Adipocyte (in vitro differentiated cells): ENCODE results near the gene RPP14.

ENCODE experiments used
- DNase-seq: peaks from one replicate; pipeline ENCODE4 v3.0.0-alpha.2; 2015; ENCODE audit warnings: low read depth
- H3K27me3 ChIP-seq: replicated peaks from 2 replicates; pipeline ENCODE4 v1.7.0; 2013; ENCODE audit warnings: mild to moderate bottlenecking, low read length, moderate library complexity; ENCODE audit not compliant: control insufficient read depth, insufficient read depth
- H3K36me3 ChIP-seq: 2 replicates; pipeline ENCODE4 v1.7.0; 2013; ENCODE audit warnings: low read length, mild to moderate bottlenecking, moderate library complexity; ENCODE audit not compliant: control insufficient read depth, insufficient read depth, severe bottlenecking
- H3K4me1 ChIP-seq: 2 replicates; pipeline ENCODE4 v1.7.0; 2013; ENCODE audit warnings: mild to moderate bottlenecking, low read length, moderate library complexity; ENCODE audit not compliant: control insufficient read depth, insufficient read depth
- H3K4me3 ChIP-seq: 2 replicates; pipeline ENCODE4 v1.7.0; 2013; ENCODE audit warnings: mild to moderate bottlenecking, low read length, moderate library complexity
- H3K9ac ChIP-seq: 2 replicates; pipeline ENCODE4 v1.7.0; 2013; ENCODE audit warnings: mild to moderate bottlenecking, low read length, moderate library complexity
- H3K9me3 ChIP-seq: 2 replicates; pipeline ENCODE4 v1.7.0; 2013; ENCODE audit warnings: mild to moderate bottlenecking, low read length, moderate library complexity; ENCODE audit not compliant: control insufficient read depth

The RPP14 gene

DNA sequence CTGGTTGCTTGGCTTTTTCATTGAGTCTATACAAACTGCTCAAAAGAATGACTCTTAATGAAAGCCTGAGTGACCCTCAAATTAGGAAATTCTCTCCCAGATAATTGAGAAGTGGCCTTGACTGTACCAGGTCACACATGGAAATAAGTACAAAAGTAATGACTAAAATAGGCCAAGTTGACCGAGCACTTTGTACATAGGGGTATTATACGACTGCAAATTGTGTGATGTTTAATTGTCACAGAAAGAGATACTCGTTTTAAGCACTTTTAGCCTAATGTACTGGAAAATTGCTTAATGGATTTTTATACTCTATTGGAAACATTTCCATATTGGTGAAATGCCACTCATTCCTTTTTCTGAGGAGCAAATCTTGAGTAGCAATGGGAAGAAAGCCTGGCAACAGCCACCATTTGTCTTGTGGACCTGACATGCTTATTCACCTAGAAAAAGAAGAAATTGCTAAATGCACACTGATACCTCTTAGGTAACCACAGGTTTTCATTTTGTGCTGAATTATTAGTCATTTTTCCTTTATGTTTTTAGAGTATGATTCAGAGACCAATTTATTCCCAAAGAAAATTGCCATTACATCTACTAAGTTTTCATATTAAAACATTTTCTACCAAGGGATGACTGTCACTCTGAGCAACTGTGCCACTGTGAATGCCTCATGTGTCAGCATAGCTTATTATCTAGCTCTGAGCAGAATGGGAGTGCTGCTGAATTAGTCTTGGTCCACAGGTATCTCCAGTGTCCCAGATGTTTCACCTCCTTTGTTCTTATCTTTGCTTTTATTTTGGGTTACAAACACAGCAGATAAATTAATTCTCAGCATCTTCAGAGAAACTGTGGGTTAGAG is 17.7 kb downstream of the RPP14 start:
- no peak overlapping the region for H3K4me3 ChIP-seq

DNA sequence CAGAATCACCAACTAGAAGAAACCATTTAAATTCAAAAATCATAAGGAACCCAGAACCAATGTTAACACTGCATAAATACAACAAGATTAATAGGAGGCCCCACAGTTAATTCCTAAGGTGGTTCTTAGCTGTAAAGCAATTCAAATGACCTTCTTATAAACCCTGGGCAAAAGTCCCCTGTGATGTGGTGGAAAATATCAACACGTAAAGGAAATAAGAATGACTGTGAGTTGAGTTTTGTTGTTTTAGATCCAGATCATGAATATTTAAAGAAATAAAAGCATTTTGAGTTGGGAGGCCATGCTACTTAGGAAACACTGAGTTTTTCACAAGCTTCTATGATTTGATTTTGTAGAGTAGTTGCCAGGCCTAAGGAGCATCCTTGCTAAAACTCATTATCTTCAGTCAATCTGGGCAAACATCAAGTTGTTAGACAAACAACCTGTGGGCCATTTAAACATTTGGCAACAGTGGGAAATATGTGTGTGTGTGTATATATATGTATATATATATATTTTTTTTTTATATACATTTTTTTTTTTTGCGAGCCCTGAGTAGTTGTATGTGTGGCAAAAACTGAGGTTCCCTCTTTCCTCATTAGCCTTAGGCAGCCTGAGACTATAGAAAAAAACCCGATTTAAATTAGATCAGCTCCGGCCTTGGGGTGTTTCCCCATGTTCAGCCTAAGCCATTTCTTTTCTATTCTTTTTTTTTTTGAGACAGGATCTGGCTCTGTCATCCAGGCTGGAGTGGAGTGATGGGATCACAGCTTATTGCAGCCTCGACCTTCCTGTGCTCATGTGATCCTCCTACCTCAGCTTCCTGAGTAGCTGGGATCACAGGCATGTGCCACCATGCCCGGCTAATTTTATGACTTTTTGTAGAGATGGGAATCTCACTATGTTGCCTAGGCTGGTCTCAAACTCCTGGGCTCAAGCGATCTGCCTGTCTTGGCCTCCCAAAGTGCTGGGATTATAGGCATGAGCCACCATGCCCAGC is 18.6 kb downstream of the RPP14 start:
- no peaks in the 10 kb centered on the region for H3K27me3 ChIP-seq
- H3K4me1 ChIP-seq = peaks cover 35% of the 10 kb centered on the region
- peaks cover 12% of the 10 kb centered on the region for H3K36me3 ChIP-seq
- H3K9me3 ChIP-seq = no peaks in the 10 kb centered on the region
- H3K4me3 ChIP-seq = no peak overlapping the region
- DNase-seq = no peak
- peak overlapping the region; percentile 29 for H3K9ac ChIP-seq

More for the DNA sequence above, 17.7 kb downstream of the RPP14 start:
- Histone ChIP-seq H3K9ac (peak overlapping the region; percentile 15), H3K9me3 (no peaks in the 10 kb centered on the region), H3K4me1 (peaks cover 35% of the 10 kb centered on the region), H3K36me3 (peaks cover 21% of the 10 kb centered on the region), H3K27me3 (no peaks in the 10 kb centered on the region)
- no peak for DNase-seq

DNA sequence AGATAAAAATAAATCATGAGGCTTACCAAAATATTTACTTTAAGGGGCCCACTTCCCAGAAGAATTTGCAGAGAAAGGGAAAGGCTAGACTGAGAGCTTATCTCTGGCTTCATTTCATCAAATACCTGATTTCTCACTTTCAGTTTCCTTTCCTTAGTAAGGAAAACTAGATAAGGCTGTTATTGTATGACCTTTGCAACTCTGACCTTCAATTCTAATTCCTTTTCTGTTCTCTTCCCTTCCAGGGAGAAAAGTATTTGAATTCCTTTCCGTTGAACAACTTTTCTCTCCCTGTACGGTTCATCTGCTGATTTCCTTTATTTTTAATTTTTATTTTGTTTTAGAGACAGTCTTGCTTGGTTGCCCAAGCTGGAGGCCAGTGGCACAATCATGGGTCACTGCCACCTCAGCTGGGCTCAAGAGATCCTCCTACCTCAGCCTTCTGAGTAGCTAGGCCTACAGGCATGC is 19.5 kb downstream of the RPP14 start:
- H3K27me3 ChIP-seq = no peaks in the 10 kb centered on the region
- H3K9ac ChIP-seq = peak overlapping the region; percentile 29
- no peak overlapping the region for H3K4me3 ChIP-seq
- peaks cover 39% of the 10 kb centered on the region for H3K4me1 ChIP-seq
- DNase-seq = peak; percentile 38
- H3K36me3 ChIP-seq = peaks cover 9% of the 10 kb centered on the region
- no peaks in the 10 kb centered on the region for H3K9me3 ChIP-seq

DNA sequence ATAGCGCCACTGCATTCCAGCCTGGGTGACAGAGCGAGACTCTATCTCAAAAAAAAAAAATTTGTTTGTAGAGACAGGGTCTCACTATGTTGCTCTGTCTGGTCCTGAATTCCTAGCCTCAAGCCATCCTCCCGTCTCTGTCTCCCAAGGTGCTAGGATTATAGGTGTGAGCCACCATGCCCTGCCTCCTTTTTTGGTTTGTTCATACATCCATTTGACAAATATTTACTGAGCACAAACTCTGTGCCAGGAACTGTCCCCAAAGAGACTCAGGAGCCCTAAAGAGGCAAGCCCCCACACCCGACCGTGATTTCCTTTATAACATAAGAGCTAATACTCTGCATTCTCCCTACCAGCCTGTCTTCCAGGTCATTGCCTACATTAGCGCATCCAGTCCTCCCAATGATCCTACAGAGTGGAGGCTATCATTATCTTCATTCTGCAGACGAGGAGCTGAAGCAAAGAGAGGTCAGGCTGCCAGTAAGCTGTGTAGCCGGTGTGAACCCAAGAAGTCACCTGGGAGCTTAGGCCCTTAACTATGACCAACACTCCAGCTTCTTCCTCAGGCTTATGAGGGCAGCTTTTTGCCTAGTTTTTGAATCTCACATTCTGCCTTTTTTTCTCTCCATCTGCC is 20.3 kb downstream of the RPP14 start:
- Histone ChIP-seq H3K27me3 (no peaks in the 10 kb centered on the region), H3K4me3 (no peak overlapping the region), H3K4me1 (peaks cover 38% of the 10 kb centered on the region), H3K36me3 (peaks cover 1% of the 10 kb centered on the region), H3K9ac (no peak overlapping the region), H3K9me3 (no peaks in the 10 kb centered on the region)
- DNase-seq = no peak

DNA sequence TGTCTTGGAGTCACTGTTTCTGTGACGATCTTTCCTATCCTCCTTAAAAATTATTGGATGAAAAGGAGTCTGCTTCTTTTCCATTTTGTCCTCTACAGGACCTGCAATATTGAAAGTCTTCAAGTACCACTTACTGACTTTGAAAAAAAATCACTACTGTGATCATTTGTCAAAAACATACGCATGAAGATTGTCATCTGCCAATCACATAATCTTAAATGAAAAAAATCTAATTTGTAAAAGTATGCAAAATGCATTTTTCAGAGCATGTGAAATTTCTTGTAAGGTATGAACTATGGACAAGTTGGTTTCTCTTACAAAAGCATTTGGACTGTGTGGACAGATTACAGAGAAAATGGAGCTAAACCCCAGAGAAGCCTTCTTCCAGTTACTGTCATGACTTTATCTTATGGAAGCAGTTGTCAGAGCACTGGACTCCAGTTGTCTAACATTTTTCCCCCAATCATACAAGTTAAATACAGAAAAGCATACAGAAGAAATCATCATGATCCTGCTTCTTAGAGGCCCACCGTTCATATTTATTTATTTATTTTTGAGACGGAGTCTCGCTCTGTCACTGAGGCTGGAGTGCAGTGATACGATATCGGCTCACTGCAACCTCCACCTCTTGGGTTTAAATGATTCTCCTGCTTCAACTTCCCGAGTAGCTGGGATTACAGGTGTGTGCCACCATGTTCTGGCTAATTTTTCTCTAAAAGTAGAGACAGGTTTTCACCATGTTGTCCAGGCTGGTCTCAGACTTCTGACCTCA is 23.3 kb downstream of the RPP14 start:
- H3K27me3 ChIP-seq = no peaks in the 10 kb centered on the region
- peaks cover 34% of the 10 kb centered on the region for H3K4me1 ChIP-seq
- no peaks in the 10 kb centered on the region for H3K36me3 ChIP-seq
- H3K9me3 ChIP-seq = no peaks in the 10 kb centered on the region
- no peak overlapping the region for H3K9ac ChIP-seq
- H3K4me3 ChIP-seq = no peak overlapping the region
- no peak for DNase-seq

DNA sequence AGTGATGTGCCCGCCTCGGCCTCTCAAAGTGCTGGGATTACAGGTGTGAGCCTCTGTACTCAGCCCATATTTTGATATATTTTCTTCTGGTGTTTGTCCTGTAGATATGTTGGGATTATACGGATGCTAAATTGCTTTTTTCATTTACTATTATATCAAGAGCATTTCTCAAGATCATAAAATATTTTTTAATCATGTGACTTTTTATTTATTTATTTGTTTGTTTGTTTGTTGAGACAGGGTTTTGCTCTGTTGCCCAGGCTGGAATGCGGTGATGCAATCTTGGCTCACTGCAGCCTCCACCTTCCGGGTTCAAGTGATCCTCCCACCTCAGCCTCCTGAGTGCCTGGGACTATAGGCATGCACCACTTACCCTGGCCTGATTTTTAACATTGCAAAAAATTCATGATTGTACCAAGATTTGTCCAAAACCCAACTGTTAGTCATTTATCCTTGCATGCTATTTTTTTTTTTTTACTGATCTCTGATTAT is 23.9 kb downstream of the RPP14 start:
- H3K4me1 ChIP-seq = peaks cover 37% of the 10 kb centered on the region
- H3K9me3 ChIP-seq = no peaks in the 10 kb centered on the region
- H3K36me3 ChIP-seq = no peaks in the 10 kb centered on the region
- peak overlapping the region; percentile 17 for H3K9ac ChIP-seq
- DNase-seq = no peak
- H3K4me3 ChIP-seq = no peak overlapping the region
- H3K27me3 ChIP-seq = no peaks in the 10 kb centered on the region

DNA sequence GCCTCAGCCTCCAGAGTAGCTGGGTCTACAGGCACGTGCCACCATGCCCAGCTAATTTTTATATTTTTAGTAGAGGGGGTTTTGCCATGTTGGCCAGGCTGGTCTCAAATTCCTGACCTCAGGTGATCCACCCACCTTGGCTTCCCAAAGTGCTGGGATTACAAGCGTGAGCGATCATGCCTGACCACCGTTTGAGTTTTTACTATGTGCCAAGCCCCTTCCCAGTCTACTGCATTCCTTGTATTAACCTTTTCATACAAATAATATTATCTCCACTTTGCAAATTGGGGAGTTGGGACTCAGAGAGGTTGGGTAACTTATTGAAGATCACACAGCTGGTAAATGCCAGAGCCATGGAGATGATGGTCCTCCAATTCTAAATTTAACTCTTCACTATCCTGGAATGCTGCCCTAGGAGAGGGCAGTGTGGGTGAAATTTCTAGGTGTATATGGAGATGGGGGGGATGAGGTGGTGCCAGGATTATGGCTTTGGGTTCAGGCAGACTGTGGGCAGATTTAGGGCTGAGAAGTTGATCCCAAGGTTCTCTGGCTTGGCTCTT is 25.6 kb downstream of the RPP14 start:
- no peak overlapping the region for H3K4me3 ChIP-seq
- H3K9ac ChIP-seq = peak overlapping the region; percentile 90
- H3K4me1 ChIP-seq = peaks cover 41% of the 10 kb centered on the region
- no peaks in the 10 kb centered on the region for H3K9me3 ChIP-seq
- no peaks in the 10 kb centered on the region for H3K27me3 ChIP-seq
- DNase-seq = no peak
- H3K36me3 ChIP-seq = no peaks in the 10 kb centered on the region

DNA sequence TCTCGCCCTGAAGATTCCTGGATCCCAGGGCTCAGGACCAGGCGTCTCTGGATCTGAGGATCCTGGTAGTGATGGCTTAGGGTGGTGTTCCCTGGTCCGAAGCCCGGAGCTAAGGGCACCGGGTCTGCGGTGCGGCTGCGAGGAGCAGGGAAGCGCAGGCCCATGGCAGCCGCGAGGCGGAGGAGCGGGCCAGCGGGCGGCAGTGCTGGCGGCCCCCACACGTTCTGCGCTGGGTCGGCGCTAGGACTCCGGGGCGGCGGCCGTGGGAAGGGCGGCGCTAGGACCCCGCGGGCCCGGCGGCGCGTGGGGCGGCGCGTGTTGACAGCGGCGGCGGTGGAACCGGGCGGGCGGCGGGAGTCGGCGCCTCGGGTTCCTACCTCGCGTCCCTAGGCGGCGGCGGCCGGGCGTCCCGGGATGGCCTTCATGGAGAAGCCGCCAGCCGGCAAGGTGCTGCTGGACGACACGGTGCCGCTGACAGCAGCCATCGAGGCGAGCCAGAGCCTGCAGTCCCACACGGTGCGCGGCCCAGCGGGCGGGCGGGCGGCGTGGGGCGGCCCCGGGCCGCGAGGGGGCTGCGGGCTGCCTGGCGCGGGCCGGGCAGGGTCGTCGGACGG is 26.6 kb downstream of the RPP14 start, which contains the start of gene PXK:
Gene PXK, plus strand, starts transcription at position 318 of the 614 bp plus-strand sequence. Its CDS starts 97 bp downstream, at position 415.
- H3K36me3 ChIP-seq = no peaks in the 10 kb centered on the region
- no peaks in the 10 kb centered on the region for H3K27me3 ChIP-seq
- peaks cover 44% of the 10 kb centered on the region for H3K4me1 ChIP-seq

DNA sequence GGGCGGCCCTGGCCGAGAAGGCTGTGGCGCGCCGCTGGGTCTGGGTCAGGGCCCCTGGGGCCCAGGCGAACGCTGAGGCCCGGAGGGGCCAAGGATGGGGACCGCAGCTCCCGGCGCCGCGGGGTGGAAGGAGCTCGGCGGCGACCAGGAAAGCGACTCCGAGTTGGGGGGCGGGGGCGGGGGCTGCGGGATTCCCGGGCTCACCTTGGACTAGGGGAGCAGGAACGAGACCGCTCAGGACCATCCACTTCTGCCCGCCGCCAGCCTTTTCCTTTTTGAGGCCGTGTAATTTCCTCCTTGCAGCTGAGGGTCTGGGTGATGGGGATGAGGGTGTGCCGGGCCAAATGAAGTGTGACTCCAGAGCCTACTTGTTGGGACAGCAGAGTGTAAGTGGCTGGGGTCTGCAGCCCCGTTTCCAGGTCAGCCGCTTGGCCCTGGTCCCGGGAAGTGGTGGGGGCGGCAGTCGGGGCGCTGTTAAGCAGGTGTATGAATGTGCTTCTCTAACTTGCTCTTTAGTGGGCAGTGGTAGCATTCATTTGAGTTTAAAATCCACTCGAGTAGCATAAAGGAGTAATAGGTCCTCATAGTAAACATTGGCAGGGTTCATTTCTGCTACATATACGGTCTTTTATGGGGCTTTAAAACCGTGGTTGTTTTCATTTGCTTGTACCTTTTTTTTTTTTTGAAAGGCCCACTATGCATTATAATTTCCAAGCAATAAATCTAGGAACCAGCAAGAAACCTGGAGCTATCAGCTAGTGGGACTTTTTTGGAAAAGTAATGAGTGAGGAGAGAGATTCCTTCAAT is 27.4 kb downstream of the RPP14 start:
- Histone ChIP-seq H3K9me3 (no peaks in the 10 kb centered on the region), H3K4me3 (peak overlapping the region; percentile 93), H3K9ac (peak overlapping the region; percentile 90), H3K27me3 (no peaks in the 10 kb centered on the region), H3K36me3 (no peaks in the 10 kb centered on the region), H3K4me1 (peaks cover 44% of the 10 kb centered on the region)
- peak; percentile 56 for DNase-seq

More for the DNA sequence above, 26.6 kb downstream of the RPP14 start, which contains the start of gene PXK:
- peak within 1 kb of the TSS; percentile 90 for H3K9ac ChIP-seq
- DNase-seq = peak; percentile 93
- H3K9me3 ChIP-seq = no peaks in the 10 kb centered on the region
- H3K4me3 ChIP-seq = peak within 1 kb of the TSS; percentile 93
